HG03571 (cell line): Measurements from ENCODE around the gene FAM162A.

Source experiments
- ATAC-seq: cut with Tn5 transposase; IDR thresholded peaks from one replicate; pipeline ENCODE4 v1.9.1; 2021; ENCODE audit not compliant: unreplicated experiment

Gene FAM162A

DNA sequence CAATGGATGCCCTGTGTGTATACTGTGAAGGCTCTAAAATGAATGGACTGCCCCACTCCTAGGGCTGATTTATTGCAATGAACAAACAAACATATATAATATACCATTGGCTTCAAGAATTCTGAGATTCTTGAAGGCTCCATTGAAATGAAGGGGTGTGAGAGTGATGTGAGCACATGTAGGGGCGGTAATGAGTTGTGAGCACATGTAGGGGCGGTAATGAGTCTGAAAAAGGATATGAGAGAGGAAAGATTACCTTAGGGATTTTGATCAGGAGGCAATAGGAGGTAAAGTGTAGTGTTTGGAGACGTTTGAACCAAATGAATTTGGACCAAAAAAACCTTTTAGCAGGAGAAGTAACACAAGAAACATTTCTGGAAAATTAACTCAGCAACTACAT, 3.7 kb downstream of the FAM162A start:
- no peak for ATAC-seq

DNA sequence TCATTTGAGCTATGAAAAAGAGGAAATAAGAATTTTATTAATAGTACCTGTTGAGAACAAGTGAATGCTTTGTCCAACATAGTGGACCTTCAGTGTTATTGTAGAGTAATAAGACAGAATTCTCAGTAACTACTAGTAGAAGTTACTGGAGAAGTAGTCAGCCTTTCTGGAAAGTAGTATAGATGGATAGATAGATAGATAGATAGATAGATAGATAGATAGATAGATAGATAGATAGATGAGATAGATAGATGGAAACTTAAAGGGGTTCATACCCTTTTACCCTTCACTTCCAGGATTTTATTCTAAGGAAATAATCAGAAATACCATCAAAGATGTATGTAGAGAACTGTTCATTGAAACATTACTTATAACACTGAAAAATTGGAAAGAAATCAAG, 5.2 kb downstream of the FAM162A start:
- no peak for ATAC-seq

DNA sequence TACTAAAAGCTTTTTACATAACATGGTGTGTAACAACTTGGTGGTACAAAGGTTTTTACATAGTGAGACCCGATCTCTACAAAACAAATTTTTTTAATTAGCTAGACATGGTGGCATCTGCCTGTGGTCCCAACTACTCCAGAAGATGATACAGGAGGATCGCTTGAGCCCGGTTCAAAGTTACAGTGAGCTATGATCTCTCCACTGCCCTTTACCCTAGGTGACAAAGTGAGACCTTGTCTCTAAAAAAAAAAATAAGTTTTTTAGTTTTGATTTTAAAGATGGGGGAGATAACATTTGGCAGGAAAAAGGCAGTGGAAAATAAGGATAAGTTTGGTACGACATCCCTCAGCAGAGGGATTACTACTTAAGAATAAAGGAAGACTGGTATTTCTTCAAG, 5.9 kb downstream of the FAM162A start:
- no peak for ATAC-seq

DNA sequence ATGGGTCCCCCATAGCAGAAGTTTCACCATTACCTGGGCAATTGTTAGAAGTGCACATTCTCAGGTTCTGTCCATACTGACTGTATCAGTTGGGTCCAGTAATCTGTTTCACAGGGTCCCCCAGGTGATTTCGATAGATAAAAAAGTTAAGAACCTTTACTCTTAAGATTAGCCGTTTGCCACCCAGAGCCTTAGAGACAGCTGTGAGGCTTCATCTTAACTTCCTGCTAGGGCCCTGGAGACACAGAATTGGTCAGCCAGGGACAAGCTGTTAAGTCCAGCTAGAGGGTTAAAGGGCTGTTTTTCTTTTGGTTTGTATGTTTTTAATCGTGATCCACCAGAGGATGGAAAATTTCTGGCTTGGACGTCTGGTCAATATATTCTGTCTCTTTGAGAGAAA, 6.7 kb downstream of the FAM162A start:
- ATAC-seq, result no peak

DNA sequence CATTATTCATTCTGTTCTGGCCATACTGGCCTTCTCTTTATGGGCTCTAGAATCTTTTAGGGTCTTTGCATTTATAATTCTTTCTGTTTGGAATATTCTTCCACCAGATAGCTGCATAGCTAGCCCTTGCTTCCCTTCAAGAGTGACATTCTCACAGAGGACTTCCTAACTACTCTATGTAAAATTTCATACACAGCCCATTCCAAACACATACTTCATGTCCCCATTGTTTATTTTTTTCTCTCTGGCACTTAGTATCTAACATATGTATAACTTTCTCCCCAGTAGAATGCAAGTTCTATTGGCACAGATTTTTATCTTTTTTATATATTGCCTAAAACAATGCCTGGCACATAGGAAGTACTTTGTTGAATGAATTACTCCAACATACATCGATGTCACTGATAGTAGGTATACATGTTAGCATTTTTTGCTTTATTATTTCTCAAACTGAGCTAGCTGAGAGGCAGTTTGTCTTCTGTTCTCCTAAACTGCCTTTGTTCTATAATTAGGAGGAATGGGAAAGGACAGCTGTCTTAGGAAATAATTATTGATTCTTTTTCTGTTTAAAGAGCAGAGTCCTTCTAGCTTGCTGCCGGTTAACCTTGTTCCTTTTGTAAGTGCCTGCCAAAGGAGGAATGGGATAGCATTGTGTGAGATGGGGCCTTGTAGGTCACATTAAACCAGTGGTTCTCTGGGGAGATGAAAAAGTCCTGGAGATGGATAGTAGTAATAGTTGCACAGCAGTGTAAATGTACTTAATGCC, 7.9 kb downstream of the FAM162A start:
- no peak for ATAC-seq

DNA sequence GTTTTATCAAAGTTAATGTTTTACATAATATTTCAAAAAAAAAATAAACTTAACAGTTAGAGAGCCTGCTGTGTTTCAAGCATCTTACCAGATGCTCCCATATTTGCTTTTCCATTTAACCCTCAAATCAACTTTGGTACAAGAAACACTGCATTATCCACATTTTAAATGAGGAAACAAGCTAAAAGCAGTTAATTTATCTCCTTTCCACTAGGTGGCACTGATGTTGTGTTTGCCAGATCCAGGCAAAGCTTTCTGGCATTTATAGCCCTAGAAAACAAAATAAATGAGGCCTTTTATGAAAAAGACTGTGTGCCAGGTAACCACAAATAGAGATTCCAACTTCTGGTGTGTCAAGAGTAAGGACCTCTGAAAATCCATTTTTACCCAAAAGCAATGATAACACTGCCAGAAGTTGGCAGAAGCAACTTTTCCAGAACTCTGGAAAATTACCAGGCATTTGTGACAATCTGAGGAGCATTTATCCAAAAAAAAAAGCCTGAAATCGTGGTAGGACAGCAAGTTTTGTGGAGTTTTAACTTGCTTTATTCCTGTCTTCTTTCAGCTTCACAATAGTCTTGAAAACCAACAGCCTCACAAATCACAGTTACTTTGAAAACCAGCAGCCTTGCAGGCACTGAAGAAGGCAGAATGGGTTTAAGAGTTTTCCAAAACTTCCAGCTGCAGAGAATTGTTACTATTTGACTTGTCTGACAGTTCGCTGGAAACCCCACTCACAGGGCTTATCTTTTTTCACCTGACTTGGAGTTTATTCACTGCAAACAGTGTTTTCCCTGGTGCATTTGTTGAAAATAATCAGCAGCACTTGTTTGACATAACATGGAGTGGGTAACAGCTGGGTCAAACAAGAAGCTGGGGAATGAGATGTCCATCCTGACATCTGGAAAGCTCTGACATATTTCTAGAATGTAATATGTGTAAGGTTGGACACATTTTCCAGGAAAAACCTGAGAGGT, 9.2 kb downstream of the FAM162A start:
- no peak for ATAC-seq

DNA sequence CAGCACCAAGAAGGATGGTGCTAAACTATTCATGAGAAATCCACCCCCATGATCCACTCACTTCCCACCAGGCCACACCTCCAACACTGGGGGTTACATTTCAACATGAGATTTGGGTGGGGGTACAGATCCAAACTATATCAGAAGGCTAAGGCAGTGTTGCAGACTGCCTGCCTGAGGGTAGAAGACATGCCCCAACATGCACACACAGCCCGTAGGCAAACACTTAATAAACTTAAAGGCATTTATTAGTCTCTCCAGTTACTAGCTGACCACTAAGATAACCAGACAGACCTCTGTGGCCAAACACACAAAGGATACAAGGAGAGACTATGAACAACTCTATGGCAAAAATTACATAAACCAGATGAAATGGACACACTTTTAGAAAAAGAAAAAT, 10.2 kb downstream of the FAM162A start:
- no peak for ATAC-seq

DNA sequence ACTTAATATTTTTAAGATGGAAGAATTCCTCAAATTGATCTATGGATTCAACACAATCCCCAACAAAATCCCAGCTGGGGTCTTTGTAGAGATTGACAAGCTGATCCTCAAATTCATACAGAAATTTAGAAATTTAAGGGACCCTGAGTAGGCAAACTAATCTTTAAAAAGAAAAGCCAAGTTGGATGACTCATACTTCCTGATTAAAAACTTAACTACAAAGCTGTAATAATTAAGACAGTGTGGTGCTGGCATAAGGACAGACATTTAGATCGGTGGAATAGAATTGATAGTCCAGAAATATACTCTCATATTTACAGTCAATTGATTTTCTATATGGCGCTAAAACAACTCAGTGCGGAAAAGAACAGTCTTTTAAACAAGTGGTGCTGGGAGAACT, 11.6 kb downstream of the FAM162A start:
- ATAC-seq, result no peak

DNA sequence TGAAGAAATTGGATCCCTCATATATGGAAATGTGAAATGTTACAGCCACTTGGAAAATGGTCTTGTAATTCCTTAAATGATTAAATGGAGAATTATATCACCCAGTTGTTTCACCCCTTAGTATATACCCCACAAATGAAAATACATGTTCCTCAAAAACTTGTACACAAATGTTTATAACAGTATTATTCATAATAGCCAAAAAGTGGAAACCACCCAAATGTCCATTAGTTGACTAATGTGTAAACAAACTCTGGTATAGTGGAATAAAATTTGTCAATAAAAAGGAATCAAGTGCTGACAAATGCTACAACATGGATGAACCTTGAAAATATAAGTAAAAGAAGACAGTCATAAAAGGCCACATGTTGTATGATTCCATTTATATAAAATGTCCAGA, 12.5 kb downstream of the FAM162A start:
- ATAC-seq, result no peak

DNA sequence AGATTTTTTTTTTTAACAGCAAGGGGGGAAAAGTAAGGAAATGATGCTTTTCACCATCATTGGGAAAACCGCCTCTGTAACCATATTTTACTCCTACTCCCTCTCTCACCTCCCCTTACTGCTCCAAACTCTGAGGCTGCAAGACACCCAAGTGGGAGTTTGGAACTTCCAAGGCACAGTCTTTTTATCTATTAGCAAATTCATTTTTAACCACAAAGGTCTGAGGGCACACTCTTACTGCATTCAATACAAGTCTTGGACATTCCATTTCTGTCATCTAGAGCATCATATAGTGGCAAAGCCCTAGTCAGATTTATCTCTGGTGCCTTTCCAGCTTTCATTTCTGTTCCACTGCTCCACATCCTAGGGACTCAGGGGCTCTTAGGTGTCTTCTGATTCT, 13.2 kb downstream of the FAM162A start:
- ATAC-seq, result no peak

DNA sequence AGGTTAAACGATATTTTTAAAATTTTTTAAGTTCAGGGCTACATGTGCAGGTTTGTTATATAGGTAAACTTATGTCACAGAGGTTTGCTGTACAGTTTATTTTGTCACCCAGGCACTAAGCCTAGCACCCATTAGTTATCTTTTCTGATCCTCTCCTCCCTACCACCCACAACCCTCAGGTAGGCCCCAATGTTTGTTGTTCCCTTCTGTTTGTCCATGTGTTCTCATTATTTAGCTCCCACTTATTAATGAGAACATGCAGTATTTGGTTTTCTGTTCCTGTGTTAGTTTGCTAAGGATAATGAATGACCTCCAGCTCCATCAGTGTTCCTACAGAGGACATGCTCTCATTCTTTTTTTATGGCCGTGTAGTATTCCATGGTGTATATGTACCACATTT, 14.9 kb downstream of the FAM162A start:
- ATAC-seq, result no peak

DNA sequence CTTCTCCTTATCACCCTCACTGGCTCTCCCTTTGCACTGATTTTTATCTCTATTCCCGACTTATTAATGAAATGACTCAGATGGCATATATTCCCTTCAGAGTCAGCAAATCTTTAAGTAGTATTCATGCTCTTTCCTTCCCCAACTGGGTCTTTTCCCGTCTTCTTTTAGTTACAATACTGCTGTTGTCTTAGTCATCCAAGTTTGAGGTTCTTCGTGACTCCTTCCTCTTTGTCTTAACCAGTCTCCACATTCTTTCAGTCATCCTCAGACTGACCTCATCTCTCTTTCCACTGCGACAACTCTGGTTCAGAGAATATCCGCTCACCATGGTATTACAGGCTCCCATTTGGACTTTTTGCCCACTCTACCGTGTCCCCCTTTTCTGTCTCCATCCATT, 19.5 kb downstream of the FAM162A start:
- no peak for ATAC-seq

DNA sequence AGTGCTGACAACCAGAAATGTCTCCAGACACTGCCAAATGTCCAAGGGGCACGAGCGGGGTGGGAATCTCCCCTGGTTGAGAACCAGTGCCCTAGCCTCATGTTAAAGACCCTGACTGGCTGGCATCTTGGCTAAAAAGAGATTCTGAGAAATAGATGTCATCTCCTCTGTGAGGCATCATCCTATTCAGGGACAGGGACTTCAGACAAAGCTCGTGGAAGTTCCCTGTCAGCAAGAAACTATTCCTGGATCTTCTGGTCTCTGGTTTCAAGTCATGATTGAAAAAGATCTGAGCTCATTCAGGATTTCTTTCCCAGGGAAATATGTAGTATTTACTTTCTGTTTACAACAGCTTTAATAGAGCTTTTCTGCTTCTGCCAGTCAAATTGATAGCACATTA, 21.0 kb downstream of the FAM162A start:
- no peak for ATAC-seq

DNA sequence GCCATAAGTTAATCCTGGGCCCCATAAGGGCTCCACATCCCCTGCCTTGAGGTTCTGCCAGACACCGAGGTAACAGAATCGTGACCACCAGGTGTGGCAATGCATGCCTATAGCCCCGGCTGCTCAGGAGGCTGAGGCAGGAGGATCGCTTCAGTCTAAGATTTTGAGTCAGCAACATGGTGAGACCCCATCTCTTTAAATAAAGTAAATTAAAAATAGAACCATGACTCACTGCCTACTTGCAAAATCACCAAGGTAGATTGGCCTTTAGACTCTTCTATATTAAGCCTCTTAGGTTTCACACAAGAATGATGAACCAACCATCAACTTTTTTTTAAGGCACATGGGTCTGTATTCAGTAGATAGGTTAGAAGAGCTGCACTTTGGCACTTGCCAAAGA, 22.2 kb downstream of the FAM162A start:
- ATAC-seq, result no peak

DNA sequence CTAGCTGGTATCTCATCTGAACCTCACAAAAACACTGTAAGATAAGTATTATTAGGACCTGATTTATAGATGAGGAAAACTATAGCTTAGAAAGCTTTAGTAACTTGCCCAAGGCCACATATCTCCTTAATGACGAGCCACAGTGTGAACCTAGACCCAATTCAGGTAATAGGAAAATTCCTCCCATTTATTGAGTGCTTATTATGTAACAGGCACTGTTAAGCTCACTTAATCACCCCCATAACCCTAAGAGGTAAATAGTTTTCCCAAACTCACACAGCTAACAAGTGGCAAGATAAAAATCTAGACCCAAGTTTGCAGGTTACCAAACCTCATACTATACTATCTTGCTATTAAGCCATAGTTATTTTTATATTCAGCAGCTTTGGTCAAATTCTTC, 24.0 kb downstream of the FAM162A start:
- ATAC-seq, result no peak

DNA sequence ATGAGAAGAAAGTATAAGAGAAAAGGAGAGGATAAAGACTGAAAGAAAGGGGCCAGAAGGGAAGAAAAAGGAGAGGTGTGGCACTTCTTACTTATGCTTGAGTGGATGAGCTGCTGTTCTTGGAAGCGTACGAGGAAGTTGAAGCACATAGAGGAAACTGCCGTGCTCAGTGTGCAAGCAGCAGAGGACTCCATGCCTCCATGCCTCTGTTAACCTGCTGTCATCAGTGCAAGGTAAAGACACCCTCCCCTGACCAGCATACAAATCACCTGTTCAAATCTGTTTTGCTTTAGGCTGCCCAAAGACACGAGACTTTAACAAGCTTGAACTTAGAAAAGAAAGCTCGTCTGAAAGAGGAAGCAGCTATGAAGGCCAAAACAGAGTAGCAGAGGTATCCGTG, 25.5 kb downstream of the FAM162A start:
- ATAC-seq, result no peak

DNA sequence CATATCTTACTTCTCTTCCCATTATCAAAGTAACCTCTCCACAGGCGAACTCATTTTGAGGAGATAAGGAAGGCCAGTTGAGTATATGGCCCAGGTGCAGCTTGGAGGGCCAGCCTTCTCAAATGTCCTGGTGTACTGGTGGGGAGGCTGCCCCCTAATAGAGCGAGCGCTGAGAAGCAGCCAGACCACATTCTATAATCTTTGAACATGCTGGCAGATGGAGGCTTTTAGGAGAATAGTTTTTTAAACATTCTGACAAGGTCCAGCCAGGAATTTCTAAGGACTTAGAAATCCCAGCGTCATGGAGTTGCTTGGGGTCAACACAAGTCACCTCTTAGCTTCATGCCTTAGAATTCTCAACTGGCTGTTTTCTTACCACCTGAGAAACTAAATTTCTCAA, 26.1 kb downstream of the FAM162A start:
- ATAC-seq, result no peak

DNA sequence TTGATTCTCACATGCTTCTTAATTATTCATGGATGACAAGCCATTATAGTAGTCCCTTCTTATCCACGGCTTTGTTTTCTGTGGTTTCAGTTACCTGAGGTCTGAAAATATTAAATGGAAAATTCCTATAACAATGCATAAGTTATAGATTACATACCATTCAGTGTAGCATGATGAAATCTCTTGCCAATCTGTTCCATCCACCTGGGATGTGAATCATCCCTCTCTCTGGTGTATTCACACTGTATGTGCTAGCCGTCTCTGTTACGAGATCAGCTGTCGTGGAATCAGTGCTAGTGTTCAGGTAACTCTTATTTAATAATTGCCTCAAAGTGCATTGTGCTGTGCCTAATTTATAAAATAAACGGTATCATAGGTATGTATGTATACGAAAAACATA, 26.7 kb downstream of the FAM162A start:
- ATAC-seq, result no peak

DNA sequence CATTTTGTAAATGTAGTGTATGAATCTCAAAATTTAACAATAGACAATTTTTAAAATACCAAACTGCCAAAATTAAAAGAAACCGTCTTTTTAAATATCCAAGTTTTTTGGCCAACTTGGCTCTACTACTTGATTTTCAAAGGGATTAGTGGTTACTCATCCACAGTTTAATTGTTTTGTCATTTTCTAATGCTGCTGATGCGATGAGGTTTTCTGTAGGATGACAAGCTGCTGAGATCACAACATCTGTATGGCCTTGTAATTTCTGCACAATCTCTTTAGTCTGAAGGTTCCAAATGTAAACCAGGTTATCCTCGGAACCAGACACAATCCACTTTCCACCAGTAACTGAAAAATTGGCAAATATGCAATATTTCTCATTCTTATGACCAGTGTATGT, 30.4 kb downstream of the FAM162A start:
- ATAC-seq, result no peak

DNA sequence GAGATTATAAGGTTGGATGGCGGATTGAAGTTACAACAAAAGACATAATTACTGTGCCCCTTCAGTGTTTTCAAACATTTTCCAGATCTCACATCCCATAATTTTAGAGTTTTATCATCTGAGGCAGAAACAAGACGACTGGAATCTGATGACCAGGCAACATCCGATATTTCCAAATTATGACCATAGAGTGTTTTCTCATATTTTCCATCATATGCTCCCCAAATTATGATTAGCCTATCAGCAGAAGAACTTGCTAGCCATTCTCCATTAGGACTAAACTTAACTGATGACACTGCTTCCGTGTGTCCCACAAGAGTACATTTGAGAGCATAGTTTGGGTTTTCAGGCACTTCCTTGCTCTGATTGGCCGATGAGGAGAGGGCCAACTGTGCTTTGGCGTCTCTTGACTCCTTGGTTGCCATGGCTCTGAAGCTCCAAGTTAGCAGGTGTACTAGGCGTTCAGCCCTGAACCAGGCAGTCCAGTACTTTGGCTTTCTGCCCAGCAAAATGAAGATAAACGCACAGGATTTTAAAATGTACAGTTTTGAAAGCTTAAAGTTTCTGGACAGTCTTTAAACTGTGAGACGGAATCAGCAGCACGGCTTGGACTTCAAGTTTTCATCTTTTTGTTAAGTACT, 31.2 kb downstream of the FAM162A start:
- ATAC-seq, result peak; percentile 40

DNA sequence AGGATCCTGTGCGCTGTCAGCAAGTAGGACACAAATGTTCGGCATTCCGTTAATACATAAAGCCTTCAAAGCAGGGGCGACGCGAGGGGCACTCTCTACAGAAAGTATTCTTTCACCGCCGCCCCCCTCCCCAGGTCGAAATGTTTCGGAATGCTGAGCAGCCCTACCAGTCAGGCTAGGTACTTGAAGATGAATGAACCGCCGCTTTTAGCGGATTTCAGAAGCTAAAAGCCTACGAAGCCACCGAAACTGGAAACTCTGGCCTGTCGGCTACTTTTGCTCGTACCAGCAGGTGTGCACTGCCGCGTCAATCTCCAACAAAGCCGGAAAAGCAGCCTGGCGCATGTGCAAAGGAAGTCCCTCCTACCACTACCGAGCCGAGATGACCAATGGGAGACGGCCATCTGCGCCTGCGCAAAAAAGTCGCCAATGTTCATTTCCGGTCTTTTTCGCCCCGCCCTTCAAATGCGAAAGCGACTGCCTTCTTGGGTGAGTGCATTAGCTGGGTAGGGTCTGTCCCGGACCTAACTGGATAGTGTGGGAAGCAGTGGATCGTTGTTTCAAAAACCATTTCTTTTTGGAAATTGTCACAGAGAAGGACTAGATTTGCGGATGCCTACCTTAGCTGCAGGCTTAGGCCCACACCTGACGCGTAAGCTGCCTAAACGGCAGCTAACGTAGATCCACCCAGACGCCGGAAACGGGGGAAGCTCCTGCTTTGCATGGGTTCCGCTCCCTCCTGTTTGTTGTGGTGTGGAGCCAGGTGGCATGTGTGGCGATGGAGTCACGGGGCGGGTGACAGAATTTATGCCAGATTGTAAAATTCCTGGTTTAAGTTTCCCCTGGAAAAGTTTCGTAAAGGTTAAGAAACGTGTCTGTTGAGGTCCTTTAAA, 32.0 kb downstream of the FAM162A start, which contains the start of gene WDR5B:
WDR5B (minus strand) TSS at position 301 of the 893 bp plus-strand sequence. CDS start 534 bp downstream, outside the sequence.
- ATAC-seq, result peak; percentile 78
